PC-9 (cell line): ENCODE results near the gene SH3RF3. TPM values are rescaled to one million over a fixed set of nuclear protein-coding genes. Genes with fewer than 3 reads are reported as not detected.
A peak's percentile ranks its signal among the peaks of the same experiment; 100 is the strongest.

ENCODE experiments used
- BruUV-seq: library from RNA; stranded (reverse); fragments of 400-500 nt; replicated peaks from 2 replicates; lab custom pipeline; 2021; lab: Mats Ljungman, UMichigan
- CTCF ChIA-PET: fragments of 300-600 bp; sonication (Branson Sonifier 250); formaldehyde crosslinking; loops from one replicate; lab custom pipeline; 2022; ENCODE audit warnings: antibody characterized with exemption; lab: Charles Lee
- POLR2A ChIA-PET: fragments of 300-600 bp; sonication (Branson Sonifier 250); formaldehyde crosslinking; loops from one replicate; lab custom pipeline; 2022; ENCODE audit warnings: antibody characterized with exemption; ENCODE audit not compliant: unreplicated experiment; lab: Charles Lee
- DNase-seq, 2 experiments: peaks; one replicate each; pipeline versions ENCODE4 v3.0.0 to v3.0.0-alpha.2; 2015 to 2022; ENCODE audit warnings: mixed read lengths in 1 of 2
- H2AFZ ChIP-seq: fragments of 200-600 bp; sonication (generic); 2 replicates; pipeline ENCODE4 v1.8.1; 2017; ENCODE audit warnings: antibody characterized with exemption
- H3F3A ChIP-seq: fragments of 200-600 bp; sonication (generic); 2 replicates; pipeline ENCODE4 v1.8.1; 2017; ENCODE audit warnings: antibody characterized with exemption, mild to moderate bottlenecking, low read depth; ENCODE audit not compliant: insufficient read depth
- H3K27ac ChIP-seq: fragments of 200-600 bp; sonication (generic); 2 replicates; pipeline ENCODE4 v1.6.1; 2016; ENCODE audit warnings: mixed run types
- H3K27me3 ChIP-seq: fragments of 200-600 bp; sonication (generic); 2 replicates; pipeline ENCODE4 v1.6.1; 2016; ENCODE audit warnings: low read depth, mixed run types; ENCODE audit not compliant: insufficient read depth
- H3K36me3 ChIP-seq: fragments of 200-600 bp; sonication (generic); 2 replicates; pipeline ENCODE4 v1.6.1; 2016; ENCODE audit warnings: low read depth, mixed run types
- H3K4me1 ChIP-seq: fragments of 200-600 bp; sonication (generic); replicated peaks from 2 replicates; pipeline ENCODE4 v1.6.1; 2016; ENCODE audit warnings: mixed run types; ENCODE audit not compliant: insufficient read depth
- H3K4me2 ChIP-seq: fragments of 200-600 bp; sonication (generic); 2 replicates; pipeline ENCODE4 v1.6.1; 2017; ENCODE audit warnings: mixed run types
- H3K4me3 ChIP-seq: fragments of 200-600 bp; sonication (generic); 2 replicates; pipeline ENCODE4 v1.6.1; 2016; ENCODE audit warnings: mixed run types
- H3K79me2 ChIP-seq: fragments of 200-600 bp; sonication (generic); 2 replicates; pipeline ENCODE4 v1.6.1; 2017; ENCODE audit warnings: low read depth, mixed run types
- H3K9me2 ChIP-seq: fragments of 200-600 bp; sonication (generic); 2 replicates; pipeline ENCODE4 v1.8.1; 2017; ENCODE audit warnings: mild to moderate bottlenecking; ENCODE audit not compliant: insufficient read depth
- H3K9me3 ChIP-seq: fragments of 200-600 bp; sonication (generic); 2 replicates; pipeline ENCODE4 v1.8.1; 2016; ENCODE audit warnings: low read depth; ENCODE audit not compliant: insufficient read depth
- H4K20me1 ChIP-seq: fragments of 200-600 bp; sonication (generic); 2 replicates; pipeline ENCODE4 v1.8.1; 2017; ENCODE audit not compliant: insufficient read depth
- EZH2 ChIP-seq: fragments of 200-600 bp; sonication (generic); IDR thresholded peaks from 2 replicates; pipeline ENCODE4 v1.8.0; 2017; ENCODE audit warnings: antibody characterized with exemption, low read depth
- intact Hi-C: fragments of 100-400 bp; cut with micrococcal nuclease; formaldehyde crosslinking; loops from one replicate; pipeline ENCODE4 v1.10.0; 2022; ENCODE audit not compliant: unreplicated experiment
- total RNA-seq: library from RNA; stranded (reverse); gene quantifications from 2 replicates; pipeline ENCODE4 v1.2.3, GENCODE V29; 2021
- TF ChIP-seq, protein P1 (sequence below): fragments of 200-600 bp; sonication (generic); conservative IDR thresholded peaks from 2 replicates; pipeline ENCODE4 v1.6.1; 2017; ENCODE audit warnings: mixed run types, antibody characterized with exemption, mild to moderate bottlenecking, moderate library complexity

The SH3RF3 gene
- total RNA-seq, 1 experiment from 2014 or later: 6.1 TPM

DNA sequence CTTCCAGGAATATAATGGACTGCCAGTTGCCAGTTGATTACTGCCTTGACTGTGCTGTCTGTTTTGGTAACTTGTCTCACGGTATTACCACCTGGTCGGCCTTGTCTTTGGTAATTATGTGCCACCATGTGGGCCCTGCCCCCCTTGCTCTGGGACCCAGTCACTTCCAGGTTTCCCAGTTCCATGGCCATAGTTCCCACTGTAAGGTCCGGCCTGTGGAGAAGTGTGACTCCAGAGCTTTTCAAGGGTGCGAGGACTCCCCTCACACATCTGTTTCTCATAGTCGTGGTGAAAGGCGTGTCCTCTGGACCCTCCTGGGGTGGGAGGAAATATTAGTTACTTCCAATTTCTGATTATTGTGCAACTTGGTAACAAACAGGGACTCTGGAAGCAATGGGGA lies 334.2 kb downstream of the SH3RF3 start:
- Histone ChIP-seq H3K9me2 (no peaks in the 10 kb centered on the region), H3F3A (no peaks in the 10 kb centered on the region), H2AFZ (no peak overlapping the region), H3K4me3 (no peak overlapping the region), H3K4me2 (no peak overlapping the region), H3K27ac (no peak overlapping the region), H3K27me3 (no peaks in the 10 kb centered on the region), H3K36me3 (no peaks in the 10 kb centered on the region), H3K9me3 (no peaks in the 10 kb centered on the region), H4K20me1 (no peaks in the 10 kb centered on the region), H3K79me2 (no peaks in the 10 kb centered on the region), H3K4me1 (peaks cover 9% of the 10 kb centered on the region; the same call in 1 of the 2 replicates)
- CTCF ChIA-PET: no interaction called here
- POLR2A ChIA-PET: no interaction called here
- TF ChIP-seq, protein P1, sequence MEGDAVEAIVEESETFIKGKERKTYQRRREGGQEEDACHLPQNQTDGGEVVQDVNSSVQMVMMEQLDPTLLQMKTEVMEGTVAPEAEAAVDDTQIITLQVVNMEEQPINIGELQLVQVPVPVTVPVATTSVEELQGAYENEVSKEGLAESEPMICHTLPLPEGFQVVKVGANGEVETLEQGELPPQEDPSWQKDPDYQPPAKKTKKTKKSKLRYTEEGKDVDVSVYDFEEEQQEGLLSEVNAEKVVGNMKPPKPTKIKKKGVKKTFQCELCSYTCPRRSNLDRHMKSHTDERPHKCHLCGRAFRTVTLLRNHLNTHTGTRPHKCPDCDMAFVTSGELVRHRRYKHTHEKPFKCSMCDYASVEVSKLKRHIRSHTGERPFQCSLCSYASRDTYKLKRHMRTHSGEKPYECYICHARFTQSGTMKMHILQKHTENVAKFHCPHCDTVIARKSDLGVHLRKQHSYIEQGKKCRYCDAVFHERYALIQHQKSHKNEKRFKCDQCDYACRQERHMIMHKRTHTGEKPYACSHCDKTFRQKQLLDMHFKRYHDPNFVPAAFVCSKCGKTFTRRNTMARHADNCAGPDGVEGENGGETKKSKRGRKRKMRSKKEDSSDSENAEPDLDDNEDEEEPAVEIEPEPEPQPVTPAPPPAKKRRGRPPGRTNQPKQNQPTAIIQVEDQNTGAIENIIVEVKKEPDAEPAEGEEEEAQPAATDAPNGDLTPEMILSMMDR: no peak
- TF ChIP-seq EZH2: no peak
- intact Hi-C loops: no loop called here
- BruUV-seq: no TSS peak
- DNase-seq: no peak

DNA sequence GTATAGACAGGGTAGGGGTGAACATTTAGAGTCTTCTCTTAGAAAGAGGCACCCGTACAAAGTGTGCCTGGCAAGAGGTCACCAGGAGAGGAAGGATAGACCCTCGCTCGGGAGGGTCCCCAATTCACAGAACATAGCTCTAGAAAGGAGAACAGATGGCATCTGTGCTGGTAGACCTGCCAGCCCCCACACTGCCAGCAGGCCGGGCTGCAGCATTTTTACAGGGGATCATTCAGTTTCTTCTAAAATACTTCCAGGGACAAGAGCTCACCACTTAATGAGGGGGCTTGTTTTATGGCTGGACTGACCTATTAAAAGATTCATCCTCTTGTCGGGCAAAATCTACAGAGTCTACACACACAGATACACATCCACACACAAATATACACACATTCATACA lies 334.9 kb downstream of the SH3RF3 start:
- POLR2A ChIA-PET: no interaction called here
- BruUV-seq: no TSS peak
- H3K9me3 ChIP-seq: no peaks in the 10 kb centered on the region

DNA sequence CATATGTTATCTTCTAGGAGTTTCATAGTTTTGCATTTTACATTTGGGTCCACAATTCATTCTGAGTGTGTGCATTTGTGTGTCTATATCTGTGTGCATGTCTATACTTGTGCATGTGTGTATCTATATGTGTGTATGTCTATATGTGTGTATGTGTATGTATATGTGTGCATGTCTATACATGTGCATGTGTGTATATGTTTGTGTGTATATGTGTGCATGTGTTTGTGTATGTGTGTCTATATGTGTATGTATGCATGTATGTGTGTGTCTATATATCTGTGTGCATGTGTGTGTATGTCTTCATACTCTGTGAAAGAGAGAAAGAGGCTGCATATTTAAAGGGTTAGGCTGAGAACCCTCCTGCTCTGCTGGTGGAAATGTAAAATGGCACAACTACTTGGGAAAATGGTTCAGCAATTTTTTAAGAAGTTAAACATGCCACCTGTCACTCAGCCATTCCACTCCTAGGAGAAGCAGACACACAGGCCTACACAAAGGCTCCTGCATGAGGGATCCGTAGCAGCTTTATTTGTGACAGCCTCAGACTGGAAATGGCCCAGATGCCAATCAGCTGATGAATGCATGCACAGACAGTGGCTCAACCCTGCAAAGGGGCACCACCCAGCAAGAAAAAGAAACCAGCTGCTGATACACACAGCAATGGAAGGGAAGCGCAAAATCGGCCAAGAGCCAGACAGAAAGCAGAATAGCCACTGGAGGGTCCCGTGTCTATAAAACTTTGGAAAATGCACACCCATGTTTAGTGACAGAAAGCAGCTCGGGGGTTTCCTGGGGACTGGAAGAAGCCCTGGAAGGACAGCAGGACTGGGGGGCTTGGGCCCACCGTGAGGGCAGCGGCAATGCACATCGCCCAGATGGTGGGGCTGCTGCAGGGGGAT lies 337.9 kb downstream of the SH3RF3 start:
- H3K4me2 ChIP-seq: no peak overlapping the region
- ChIA-PET CTCF (no interaction called here), POLR2A (interaction anchor here (0.6 kb wide), 1 partner anchor 55 kb away, joined by 3 read pairs; no protein-coding TSS in a partner anchor)
- no peaks in the 10 kb centered on the region for H3K36me3 ChIP-seq
- peaks cover 41% of the 10 kb centered on the region for H3K4me1 ChIP-seq
- TF ChIP-seq, protein P1: no peak
- no peak for TF ChIP-seq EZH2
- H3K4me3 ChIP-seq: no peak overlapping the region
- H3K9me2 ChIP-seq: no peaks in the 10 kb centered on the region
- intact Hi-C loops: no loop called here
- H3K79me2 ChIP-seq: no peaks in the 10 kb centered on the region
- peak in 1 of 2 experiments; percentile 64 for DNase-seq
- H3K27me3 ChIP-seq: no peaks in the 10 kb centered on the region
- no peaks in the 10 kb centered on the region for H3K9me3 ChIP-seq
- BruUV-seq: no TSS peak
- H4K20me1 ChIP-seq: no peaks in the 10 kb centered on the region
- H2AFZ ChIP-seq: no peak overlapping the region
- H3F3A ChIP-seq: peaks cover 24% of the 10 kb centered on the region; the same call in 1 of the 2 replicates
- no peak overlapping the region for H3K27ac ChIP-seq

More for the DNA sequence above, 334.9 kb downstream of the SH3RF3 start:
- H3K4me3 ChIP-seq: no peak overlapping the region
- no peak overlapping the region for H2AFZ ChIP-seq
- CTCF ChIA-PET: no interaction called here
- H3K36me3 ChIP-seq: no peaks in the 10 kb centered on the region
- no peaks in the 10 kb centered on the region for H3K79me2 ChIP-seq
- TF ChIP-seq, protein P1: no peak
- no peak for TF ChIP-seq EZH2
- H4K20me1 ChIP-seq: no peaks in the 10 kb centered on the region
- no peak overlapping the region for H3K4me2 ChIP-seq
- no peaks in the 10 kb centered on the region for H3K27me3 ChIP-seq
- H3K27ac ChIP-seq: no peak overlapping the region
- intact Hi-C loops: no loop called here
- no peak for DNase-seq
- H3K4me1 ChIP-seq: peaks cover 16% of the 10 kb centered on the region
- no peaks in the 10 kb centered on the region for H3F3A ChIP-seq
- no peaks in the 10 kb centered on the region for H3K9me2 ChIP-seq
